HEK293 (cell line): Measurements from ENCODE around the gene GHRHR.

Experiments used
- CTCF ChIA-PET: fragments of 350-600 bp; formaldehyde crosslinking; extraction: SDS; loops from one replicate; lab custom pipeline; 2021; ENCODE audit warnings: antibody characterized with exemption; lab: Yijun Ruan, JAX
- POLR2A ChIA-PET: fragments of 300-600 bp; formaldehyde crosslinking; extraction: SDS; loops from one replicate; lab custom pipeline; 2020; ENCODE audit warnings: antibody characterized with exemption, inconsistent platforms; lab: Yijun Ruan, JAX
- H3K27ac ChIP-seq: fragments of 200-500 bp; sonication (Bioruptor generic); 2 replicates; pipeline ENCODE4 v1.5.1; 2014; ENCODE audit warnings: low read depth, low read length, control low read depth, inconsistent platforms; ENCODE audit errors: extremely low read depth
- H3K36me3 ChIP-seq, 2 experiments: fragments of 200-500 bp in 1 of 2; sonication (Bioruptor generic) in 1 of 2; 1 replicate in 1 of 2; 2 replicates in 1 of 2; pipeline ENCODE4 v1.5.1; 2014 to 2017; ENCODE audit warnings: inconsistent platforms in 2 of 2, low read length in 2 of 2; ENCODE audit not compliant: control insufficient read depth in 2 of 2, insufficient read depth in 1 of 2
- H3K4me1 ChIP-seq: fragments of 200-500 bp; sonication (Bioruptor generic); 2 replicates; pipeline ENCODE4 v1.5.1; 2014; ENCODE audit warnings: mild to moderate bottlenecking, low read length, inconsistent platforms; ENCODE audit not compliant: control insufficient read depth, insufficient read depth
- H3K4me3 ChIP-seq: 2 replicates; pipeline ENCODE4 v1.5.1; 2011; ENCODE audit warnings: low read depth, mild to moderate bottlenecking, control low read depth, low read length, moderate library complexity
- H3K9me3 ChIP-seq: fragments of 200-500 bp; sonication (Bioruptor generic); 2 replicates; pipeline ENCODE4 v1.5.1; 2014; ENCODE audit warnings: low read depth, low read length, inconsistent platforms; ENCODE audit not compliant: control insufficient read depth, insufficient read depth
- BCL11A ChIP-seq: fragments of 450-650 bp; formaldehyde crosslinking; IDR thresholded peaks from 2 replicates; pipeline ENCODE4 v1.5.1; 2016; ENCODE audit warnings: low read depth, missing biosample characterization, missing genetic modification characterization
- GFI1B ChIP-seq: fragments of 450-650 bp; formaldehyde crosslinking; IDR thresholded peaks from 2 replicates; pipeline ENCODE4 v1.5.1; 2016; ENCODE audit warnings: missing biosample characterization, missing genetic modification characterization
- OVOL3 ChIP-seq: fragments of 450-650 bp; formaldehyde crosslinking; IDR thresholded peaks from 2 replicates; pipeline ENCODE4 v1.5.1; 2016; ENCODE audit warnings: missing biosample characterization, missing genetic modification characterization
- TCF7L2 ChIP-seq: IDR thresholded peaks from 2 replicates; pipeline ENCODE4 v1.6.1; 2011; ENCODE audit warnings: low read depth, mild to moderate bottlenecking, inconsistent platforms, low read length, moderate library complexity, borderline replicate concordance
- ZBTB48 ChIP-seq: fragments of 450-650 bp; formaldehyde crosslinking; IDR thresholded peaks from 2 replicates; pipeline ENCODE4 v1.5.1; 2016; ENCODE audit warnings: missing biosample characterization, missing genetic modification characterization
- ZBTB6 ChIP-seq: fragments of 450-650 bp; formaldehyde crosslinking; IDR thresholded peaks from 2 replicates; pipeline ENCODE4 v1.5.1; 2017; ENCODE audit warnings: missing biosample characterization, missing genetic modification characterization
- ZFP3 ChIP-seq: fragments of 450-650 bp; formaldehyde crosslinking; IDR thresholded peaks from 2 replicates; pipeline ENCODE4 v1.5.1; 2016; ENCODE audit warnings: low read depth, missing biosample characterization, missing genetic modification characterization
- ZIC2 ChIP-seq: fragments of 450-650 bp; formaldehyde crosslinking; IDR thresholded peaks from 2 replicates; pipeline ENCODE4 v1.5.1; 2016; ENCODE audit warnings: missing biosample characterization, missing genetic modification characterization
- ZNF121 ChIP-seq: fragments of 450-650 bp; formaldehyde crosslinking; IDR thresholded peaks from 2 replicates; pipeline ENCODE4 v1.5.1; 2016; ENCODE audit warnings: missing biosample characterization, missing genetic modification characterization
- ZNF2 ChIP-seq: fragments of 450-650 bp; formaldehyde crosslinking; IDR thresholded peaks from 2 replicates; pipeline ENCODE4 v1.5.1; 2016; ENCODE audit warnings: missing biosample characterization, missing genetic modification characterization
- ZNF274 ChIP-seq, 2 experiments: fragments of 200-500 bp in 1 of 2; fragments of 450-650 bp in 1 of 2; sonication (Bioruptor generic) in 1 of 2; formaldehyde crosslinking in 1 of 2; IDR thresholded peaks; 2 replicates each; pipeline versions ENCODE4 v1.5.1 to v1.6.1; 2014 to 2016; ENCODE audit warnings: borderline replicate concordance in 1 of 2, inconsistent platforms in 1 of 2, low read length in 1 of 2, missing biosample characterization in 1 of 2, missing genetic modification characterization in 1 of 2
- ZNF280C ChIP-seq: fragments of 450-650 bp; formaldehyde crosslinking; IDR thresholded peaks from 2 replicates; pipeline ENCODE4 v1.5.1; 2016; ENCODE audit warnings: missing biosample characterization, missing genetic modification characterization
- ZNF521 ChIP-seq: fragments of 450-650 bp; formaldehyde crosslinking; IDR thresholded peaks from 2 replicates; pipeline ENCODE4 v1.5.1; 2017; ENCODE audit warnings: missing biosample characterization, mild to moderate bottlenecking, missing genetic modification characterization
- ZNF558 ChIP-seq: fragments of 450-650 bp; formaldehyde crosslinking; IDR thresholded peaks from 2 replicates; pipeline ENCODE4 v1.5.1; 2016; ENCODE audit warnings: missing biosample characterization, missing genetic modification characterization
- ZNF654 ChIP-seq: fragments of 450-650 bp; formaldehyde crosslinking; IDR thresholded peaks from 2 replicates; pipeline ENCODE4 v1.5.1; 2016; ENCODE audit warnings: low read depth, missing biosample characterization, missing genetic modification characterization
- ZNF677 ChIP-seq: fragments of 450-650 bp; IDR thresholded peaks from 2 replicates; pipeline ENCODE4 v1.5.0; 2018; ENCODE audit warnings: missing biosample characterization, mild to moderate bottlenecking, missing genetic modification characterization, moderate library complexity
- ZNF701 ChIP-seq: fragments of 450-650 bp; formaldehyde crosslinking; IDR thresholded peaks from 2 replicates; pipeline ENCODE4 v1.5.1; 2016; ENCODE audit warnings: missing biosample characterization, missing genetic modification characterization
- ZNF843 ChIP-seq: fragments of 450-650 bp; formaldehyde crosslinking; IDR thresholded peaks from 2 replicates; pipeline ENCODE4 v1.5.1; 2016; ENCODE audit warnings: missing biosample characterization, missing genetic modification characterization
- TF ChIP-seq, protein P1 (sequence below): fragments of 450-650 bp; formaldehyde crosslinking; IDR thresholded peaks from 2 replicates; pipeline ENCODE4 v1.5.1; 2017; ENCODE audit warnings: missing biosample characterization, missing genetic modification characterization
- TF ChIP-seq, protein P2 (sequence below): fragments of 450-650 bp; formaldehyde crosslinking; IDR thresholded peaks from 2 replicates; pipeline ENCODE4 v1.5.1; 2016; ENCODE audit warnings: missing biosample characterization, missing genetic modification characterization
- TF ChIP-seq, protein P3 (sequence below): fragments of 450-650 bp; formaldehyde crosslinking; IDR thresholded peaks from 2 replicates; pipeline ENCODE4 v1.5.1; 2016; ENCODE audit warnings: missing biosample characterization, missing genetic modification characterization

The GHRHR gene

GRCh38 chr7:30998180-30998579 is 34.4 kb downstream of the GHRHR start (continued):
- TF ChIP-seq, protein P1, sequence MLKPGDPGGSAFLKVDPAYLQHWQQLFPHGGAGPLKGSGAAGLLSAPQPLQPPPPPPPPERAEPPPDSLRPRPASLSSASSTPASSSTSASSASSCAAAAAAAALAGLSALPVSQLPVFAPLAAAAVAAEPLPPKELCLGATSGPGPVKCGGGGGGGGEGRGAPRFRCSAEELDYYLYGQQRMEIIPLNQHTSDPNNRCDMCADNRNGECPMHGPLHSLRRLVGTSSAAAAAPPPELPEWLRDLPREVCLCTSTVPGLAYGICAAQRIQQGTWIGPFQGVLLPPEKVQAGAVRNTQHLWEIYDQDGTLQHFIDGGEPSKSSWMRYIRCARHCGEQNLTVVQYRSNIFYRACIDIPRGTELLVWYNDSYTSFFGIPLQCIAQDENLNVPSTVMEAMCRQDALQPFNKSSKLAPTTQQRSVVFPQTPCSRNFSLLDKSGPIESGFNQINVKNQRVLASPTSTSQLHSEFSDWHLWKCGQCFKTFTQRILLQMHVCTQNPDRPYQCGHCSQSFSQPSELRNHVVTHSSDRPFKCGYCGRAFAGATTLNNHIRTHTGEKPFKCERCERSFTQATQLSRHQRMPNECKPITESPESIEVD (tag by site-specific recombination), result no peak

GRCh38 chr7:31000161-31000693 is 36.5 kb downstream of the GHRHR start:
- Histone ChIP-seq H3K9me3 (no peaks in the 10 kb centered on the region), H3K4me3 (no peak overlapping the region), H3K27ac (no peak overlapping the region), H3K36me3 (no peaks in the 10 kb centered on the region), H3K4me1 (no peaks in the 10 kb centered on the region)
- TF ChIP-seq ZNF2 (tag by site-specific recombination), result no peak
- TF ChIP-seq ZNF121 (tag by site-specific recombination), result no peak
- TF ChIP-seq ZIC2, result peak; percentile 75
- TF ChIP-seq ZNF274 (IDR thresholded peaks at IDR 0.05; ENCODE audit: low read length), result no peak
- no peak for TF ChIP-seq ZNF274 (tag by site-specific recombination; IDR thresholded peaks at IDR 0.05; ENCODE audit: borderline replicate concordance)
- TF ChIP-seq OVOL3 (tag by site-specific recombination), result no peak
- no peak for TF ChIP-seq BCL11A (tag by site-specific recombination)
- TF ChIP-seq, protein P2, sequence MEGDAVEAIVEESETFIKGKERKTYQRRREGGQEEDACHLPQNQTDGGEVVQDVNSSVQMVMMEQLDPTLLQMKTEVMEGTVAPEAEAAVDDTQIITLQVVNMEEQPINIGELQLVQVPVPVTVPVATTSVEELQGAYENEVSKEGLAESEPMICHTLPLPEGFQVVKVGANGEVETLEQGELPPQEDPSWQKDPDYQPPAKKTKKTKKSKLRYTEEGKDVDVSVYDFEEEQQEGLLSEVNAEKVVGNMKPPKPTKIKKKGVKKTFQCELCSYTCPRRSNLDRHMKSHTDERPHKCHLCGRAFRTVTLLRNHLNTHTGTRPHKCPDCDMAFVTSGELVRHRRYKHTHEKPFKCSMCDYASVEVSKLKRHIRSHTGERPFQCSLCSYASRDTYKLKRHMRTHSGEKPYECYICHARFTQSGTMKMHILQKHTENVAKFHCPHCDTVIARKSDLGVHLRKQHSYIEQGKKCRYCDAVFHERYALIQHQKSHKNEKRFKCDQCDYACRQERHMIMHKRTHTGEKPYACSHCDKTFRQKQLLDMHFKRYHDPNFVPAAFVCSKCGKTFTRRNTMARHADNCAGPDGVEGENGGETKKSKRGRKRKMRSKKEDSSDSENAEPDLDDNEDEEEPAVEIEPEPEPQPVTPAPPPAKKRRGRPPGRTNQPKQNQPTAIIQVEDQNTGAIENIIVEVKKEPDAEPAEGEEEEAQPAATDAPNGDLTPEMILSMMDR (tag by site-specific recombination), result no peak
- TF ChIP-seq ZBTB6 (tag by site-specific recombination), result no peak
- CTCF ChIA-PET, result no interaction called here
- POLR2A ChIA-PET, result no interaction called here

GRCh38 chr7:31000779-31001178 is 37.0 kb downstream of the GHRHR start:
- no peaks in the 10 kb centered on the region for H3K9me3 ChIP-seq
- ChIA-PET POLR2A (no interaction called here), CTCF (no interaction called here)
- H3K36me3 ChIP-seq, result no peaks in the 10 kb centered on the region
- no peak overlapping the region for H3K27ac ChIP-seq
- no peak overlapping the region for H3K4me3 ChIP-seq
- no peaks in the 10 kb centered on the region for H3K4me1 ChIP-seq
- TF ChIP-seq, protein P1 (tag by site-specific recombination), result no peak
- TF ChIP-seq ZNF280C (tag by site-specific recombination) (no peak), ZNF521 (tag by site-specific recombination) (no peak), ZNF843 (tag by site-specific recombination) (no peak), GFI1B (no peak), ZNF701 (no peak), ZBTB48 (tag by site-specific recombination) (no peak), ZFP3 (tag by site-specific recombination) (no peak), ZNF677 (tag by site-specific recombination) (no peak), TCF7L2 (no peak), ZNF654 (no peak), ZNF274 (IDR thresholded peaks at IDR 0.05; ENCODE audit: low read length) (no peak), ZNF274 (tag by site-specific recombination; IDR thresholded peaks at IDR 0.05; ENCODE audit: borderline replicate concordance) (no peak), ZNF558 (tag by site-specific recombination) (no peak)
- TF ChIP-seq, protein P3, sequence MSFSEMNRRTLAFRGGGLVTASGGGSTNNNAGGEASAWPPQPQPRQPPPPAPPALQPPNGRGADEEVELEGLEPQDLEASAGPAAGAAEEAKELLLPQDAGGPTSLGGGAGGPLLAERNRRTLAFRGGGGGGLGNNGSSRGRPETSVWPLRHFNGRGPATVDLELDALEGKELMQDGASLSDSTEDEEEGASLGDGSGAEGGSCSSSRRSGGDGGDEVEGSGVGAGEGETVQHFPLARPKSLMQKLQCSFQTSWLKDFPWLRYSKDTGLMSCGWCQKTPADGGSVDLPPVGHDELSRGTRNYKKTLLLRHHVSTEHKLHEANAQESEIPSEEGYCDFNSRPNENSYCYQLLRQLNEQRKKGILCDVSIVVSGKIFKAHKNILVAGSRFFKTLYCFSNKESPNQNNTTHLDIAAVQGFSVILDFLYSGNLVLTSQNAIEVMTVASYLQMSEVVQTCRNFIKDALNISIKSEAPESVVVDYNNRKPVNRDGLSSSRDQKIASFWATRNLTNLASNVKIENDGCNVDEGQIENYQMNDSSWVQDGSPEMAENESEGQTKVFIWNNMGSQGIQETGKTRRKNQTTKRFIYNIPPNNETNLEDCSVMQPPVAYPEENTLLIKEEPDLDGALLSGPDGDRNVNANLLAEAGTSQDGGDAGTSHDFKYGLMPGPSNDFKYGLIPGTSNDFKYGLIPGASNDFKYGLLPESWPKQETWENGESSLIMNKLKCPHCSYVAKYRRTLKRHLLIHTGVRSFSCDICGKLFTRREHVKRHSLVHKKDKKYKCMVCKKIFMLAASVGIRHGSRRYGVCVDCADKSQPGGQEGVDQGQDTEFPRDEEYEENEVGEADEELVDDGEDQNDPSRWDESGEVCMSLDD, result no peak
